Body of pancreas (tissue), 4 donors: ENCODE measurements around the gene PLS1. TPM values are rescaled to one million over a fixed set of nuclear protein-coding genes. Genes with fewer than 3 reads are reported as not detected.

Experiments
- ATAC-seq: fragments of 150-250 bp; one replicate; pipeline ENCODE4 v1.9.1; 2016
- DNase-seq, 4 donors: peaks; one replicate each; pipeline ENCODE4 v3.0.0-alpha.2; 2019
- H3K27ac ChIP-seq, 4 donors: fragments of 200-600 bp; sonication (generic); 1 replicate in 3 of 4; 2 replicates in 1 of 4; pipeline versions ENCODE4 v1.5.1 to v1.6.1; 2016 to 2019; ENCODE audit warnings: mild to moderate bottlenecking in 1 of 4, mixed read lengths in 1 of 4, moderate library complexity in 1 of 4
- H3K27me3 ChIP-seq, 2 donors: fragments of 200-600 bp; sonication (generic); one replicate each; pipeline ENCODE4 v1.6.0; 2016; ENCODE audit warnings: mild to moderate bottlenecking in 1 of 2
- H3K36me3 ChIP-seq, 2 donors: fragments of 200-600 bp; sonication (generic); replicated peaks in 1 of 2; 2 replicates each; pipeline ENCODE4 v1.5.1; 2016; ENCODE audit warnings: low read depth in 2 of 2; ENCODE audit not compliant: insufficient read depth in 1 of 2
- H3K4me1 ChIP-seq: fragments of 200-600 bp; sonication (generic); one replicate; pipeline ENCODE4 v1.6.0; 2016
- H3K4me3 ChIP-seq, 2 donors: fragments of 200-600 bp; sonication (generic); 1 replicate in 1 of 2; 2 replicates in 1 of 2; pipeline ENCODE4 v1.5.1; 2016 to 2019
- H3K9me3 ChIP-seq, 3 donors: fragments of 200-600 bp; sonication (generic); 1 replicate in 2 of 3; 2 replicates in 1 of 3; pipeline ENCODE4 v1.5.1; 2016
- POLR2A ChIP-seq, 3 donors: fragments of 450-650 bp; IDR thresholded peaks; one replicate each; pipeline ENCODE4 v1.6.1; 2016; ENCODE audit warnings: antibody characterized with exemption in 3 of 3, mild to moderate bottlenecking in 2 of 3
- WGBS, 2 donors: methylation state at CpG; one replicate each; pipeline ENCODE4 v1.1.5; 2017; 5-methylcytosine and 5-hydroxymethylcytosine counted together
- intact Hi-C: fragments of 100-400 bp; cut with DNase I; formaldehyde crosslinking; loops from one replicate; pipeline ENCODE4 v1.15.1; 2023
- total RNA-seq, 2 donors: library from RNA; depleted of rRNA; stranded (reverse); fragments of >200 nt; gene quantifications; one replicate each; pipeline ENCODE4 v1.1.0, GENCODE V29; 2016
- TF ChIP-seq, protein P1 (sequence below), 7 experiments: fragments of 450-650 bp in 4 of 7; fragments of 200-600 bp in 3 of 7; sonication (generic) in 3 of 7; IDR thresholded peaks; one replicate each; pipeline ENCODE4 v1.5.1; 2016 to 2019; ENCODE audit warnings: antibody characterized with exemption in 7 of 7

Gene PLS1
- total RNA-seq, 2 donors from 2014 or later, result 6.3 to 21.8 TPM

DNA sequence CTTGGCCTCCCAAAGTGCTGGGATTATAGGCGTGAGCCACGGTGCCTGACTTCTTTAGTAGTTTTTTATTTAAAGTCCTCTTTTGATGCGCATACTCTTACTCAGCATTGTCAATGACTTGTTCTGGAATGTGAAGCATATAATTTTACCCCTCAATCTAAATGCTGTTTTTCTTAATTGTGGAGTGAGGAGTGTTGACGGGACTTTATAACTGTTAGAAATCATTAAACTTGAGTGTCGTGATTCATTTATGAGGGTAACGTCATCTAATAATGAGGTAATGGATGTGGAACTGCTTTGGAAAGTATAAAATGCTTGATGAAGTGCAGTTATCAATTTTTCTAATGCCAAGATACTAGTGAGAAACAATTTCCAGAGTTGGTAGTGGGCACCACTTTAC lies 48.3 kb downstream of the PLS1 start:
- H3K36me3 ChIP-seq, result no peaks in the 10 kb centered on the region
- H3K9me3 ChIP-seq, result no peaks in the 10 kb centered on the region
- TF ChIP-seq, protein P1, sequence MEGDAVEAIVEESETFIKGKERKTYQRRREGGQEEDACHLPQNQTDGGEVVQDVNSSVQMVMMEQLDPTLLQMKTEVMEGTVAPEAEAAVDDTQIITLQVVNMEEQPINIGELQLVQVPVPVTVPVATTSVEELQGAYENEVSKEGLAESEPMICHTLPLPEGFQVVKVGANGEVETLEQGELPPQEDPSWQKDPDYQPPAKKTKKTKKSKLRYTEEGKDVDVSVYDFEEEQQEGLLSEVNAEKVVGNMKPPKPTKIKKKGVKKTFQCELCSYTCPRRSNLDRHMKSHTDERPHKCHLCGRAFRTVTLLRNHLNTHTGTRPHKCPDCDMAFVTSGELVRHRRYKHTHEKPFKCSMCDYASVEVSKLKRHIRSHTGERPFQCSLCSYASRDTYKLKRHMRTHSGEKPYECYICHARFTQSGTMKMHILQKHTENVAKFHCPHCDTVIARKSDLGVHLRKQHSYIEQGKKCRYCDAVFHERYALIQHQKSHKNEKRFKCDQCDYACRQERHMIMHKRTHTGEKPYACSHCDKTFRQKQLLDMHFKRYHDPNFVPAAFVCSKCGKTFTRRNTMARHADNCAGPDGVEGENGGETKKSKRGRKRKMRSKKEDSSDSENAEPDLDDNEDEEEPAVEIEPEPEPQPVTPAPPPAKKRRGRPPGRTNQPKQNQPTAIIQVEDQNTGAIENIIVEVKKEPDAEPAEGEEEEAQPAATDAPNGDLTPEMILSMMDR (IDR thresholded peaks at IDR 0.05), result no peak
- TF ChIP-seq POLR2A (IDR thresholded peaks at IDR 0.05), result no peak
- H3K4me1 ChIP-seq, result no peaks in the 10 kb centered on the region
- 76 to 83% methylated on average over 6 of the region's 6 CpGs for WGBS, 2 donors
- intact Hi-C loops, result no loop called here
- no peaks in the 10 kb centered on the region for H3K27me3 ChIP-seq
- no peak overlapping the region for H3K27ac ChIP-seq
- ATAC-seq (no peak), DNase-seq (no peak)
- H3K4me3 ChIP-seq, result no peak overlapping the region

GRCh38 chr3:142645236-142645793 lies 49.1 kb downstream of the PLS1 start:
- peak overlapping the region in 1 of 4 donors; percentile 17 for H3K27ac ChIP-seq
- no peak overlapping the region for H3K4me3 ChIP-seq
- intact Hi-C loops, result no loop called here
- no peaks in the 10 kb centered on the region for H3K27me3 ChIP-seq
- H3K9me3 ChIP-seq, result no peaks in the 10 kb centered on the region
- H3K4me1 ChIP-seq, result no peaks in the 10 kb centered on the region
- no peaks in the 10 kb centered on the region for H3K36me3 ChIP-seq
- TF ChIP-seq, protein P1 (IDR thresholded peaks at IDR 0.05), result no peak
- no peak for TF ChIP-seq POLR2A (IDR thresholded peaks at IDR 0.05)
- ATAC-seq (peak; percentile 74), DNase-seq (no peak)
- 72 to 81% methylated on average over 2 of the region's 2 CpGs for WGBS, 2 donors

DNA sequence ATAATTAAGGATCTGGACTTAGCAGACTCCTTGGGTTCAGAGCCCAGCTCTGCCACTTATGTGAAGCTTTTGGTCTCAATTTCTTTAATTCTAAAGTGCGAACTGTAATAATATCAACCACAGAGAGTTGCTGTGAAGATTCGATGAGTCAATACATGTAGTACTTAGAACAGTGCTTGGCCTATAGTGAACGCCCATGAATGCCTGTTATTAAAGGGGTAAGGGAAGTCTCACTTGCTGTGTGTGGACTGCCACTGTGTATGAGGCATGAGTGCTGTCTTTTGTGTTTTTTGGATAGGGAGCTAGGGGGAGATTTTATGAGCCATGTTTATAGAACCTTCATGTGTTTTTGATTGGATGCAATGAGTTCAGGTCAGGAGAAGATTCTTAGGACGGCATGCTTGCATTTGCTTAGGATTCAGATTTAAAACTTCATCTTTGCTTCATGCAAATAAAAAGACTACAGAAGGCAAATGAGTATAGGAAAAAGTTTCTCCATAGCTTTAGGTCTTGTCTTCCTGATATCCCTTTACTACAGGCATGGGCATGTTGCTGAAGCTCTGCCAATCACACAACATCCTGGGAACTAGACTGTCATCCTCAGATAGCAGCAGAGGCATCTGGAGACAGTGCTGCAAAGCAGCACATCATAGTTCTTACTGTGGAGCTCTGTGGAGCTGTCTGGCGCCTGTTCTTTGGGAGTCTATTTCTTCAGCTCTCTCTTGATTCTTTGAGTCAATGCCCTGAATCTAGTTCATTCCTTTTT lies 50.0 kb downstream of the PLS1 start:
- DNase-seq, result no peak
- H3K4me1 ChIP-seq, result no peaks in the 10 kb centered on the region
- TF ChIP-seq, protein P1 (IDR thresholded peaks at IDR 0.05), result no peak
- TF ChIP-seq POLR2A (IDR thresholded peaks at IDR 0.05), result no peak
- H3K27ac ChIP-seq, result no peak overlapping the region
- WGBS, 2 donors, result 93 to 94% methylated on average over 5 of the region's 5 CpGs
- no peaks in the 10 kb centered on the region for H3K27me3 ChIP-seq
- intact Hi-C loops, result no loop called here
- no peak overlapping the region for H3K4me3 ChIP-seq
- H3K9me3 ChIP-seq, result no peaks in the 10 kb centered on the region
- no peaks in the 10 kb centered on the region for H3K36me3 ChIP-seq
- no peak for ATAC-seq

DNA sequence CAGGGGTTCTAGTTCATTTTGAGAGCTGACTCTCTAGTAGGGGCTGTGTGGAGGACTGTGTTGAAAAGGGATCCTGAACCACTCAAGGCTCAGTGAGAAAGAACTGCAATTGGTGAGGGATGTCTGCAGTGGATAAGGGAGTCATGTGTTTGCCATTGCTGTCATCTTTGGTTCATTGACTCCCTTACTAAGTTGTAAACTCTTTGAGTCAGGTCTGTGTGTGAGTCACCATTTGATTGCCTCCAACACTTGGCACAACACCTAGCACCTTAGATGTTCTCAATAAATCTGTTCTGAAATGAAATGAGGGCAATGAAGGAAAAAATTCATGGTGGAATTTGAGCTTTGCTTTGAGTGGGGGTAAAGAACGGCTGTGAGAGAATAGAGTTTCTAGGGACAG lies 51.7 kb downstream of the PLS1 start:
- ATAC-seq (no peak), DNase-seq (no peak)
- 91 to 95% methylated on average over 1 of the region's 1 CpG for WGBS, 2 donors

More for the DNA sequence above, 51.7 kb downstream of the PLS1 start:
- Histone ChIP-seq H3K36me3 (no peaks in the 10 kb centered on the region), H3K27me3 (no peaks in the 10 kb centered on the region), H3K9me3 (no peaks in the 10 kb centered on the region), H3K4me1 (no peaks in the 10 kb centered on the region), H3K4me3 (no peak overlapping the region), H3K27ac (no peak overlapping the region)
- no peak for TF ChIP-seq POLR2A (IDR thresholded peaks at IDR 0.05)
- TF ChIP-seq, protein P1 (IDR thresholded peaks at IDR 0.05), result no peak
- intact Hi-C loops, result no loop called here
